ENCODE results near the gene TULP4. TPM values are rescaled to one million over a fixed set of nuclear protein-coding genes. Genes with fewer than 3 reads are reported as not detected.
"Not testable (repeated sequence)": the region's sequence is repeated elsewhere in the genome, so short reads cannot be mapped to it uniquely, and the experiment has no call there.

Gene TULP4
- total RNA-seq, 2 experiments from 2014 or later = 25.5 to 27.0 TPM

GRCh38 chr6:158448856-158449255 is 136.6 kb downstream of the TULP4 start:
- POLR2A ChIA-PET = no interaction called here
- CTCF ChIA-PET = no interaction called here

GRCh38 chr6:158452191-158452590 is 139.9 kb downstream of the TULP4 start:
- ChIA-PET CTCF (no interaction called here), POLR2A (no interaction called here)

- ChIA-PET POLR2A (no interaction called here), CTCF (no interaction called here)
These were observed 144.9 kb downstream of the TULP4 start for GRCh38 chr6:158457131-158457530.

GRCh38 chr6:158457616-158458278 is 145.5 kb downstream of the TULP4 start:
- CTCF ChIA-PET = no interaction called here

GRCh38 chr6:158459726-158460125 is 147.5 kb downstream of the TULP4 start:
- ChIA-PET CTCF (no interaction called here), POLR2A (no interaction called here)

More at GRCh38 chr6:158457616-158458278, 145.5 kb downstream of the TULP4 start:
- POLR2A ChIA-PET = no interaction called here

- ChIA-PET CTCF (no interaction called here), POLR2A (no interaction called here)
These were observed 148.4 kb downstream of the TULP4 start for GRCh38 chr6:158460602-158461169.

GRCh38 chr6:158461954-158462353 is 149.7 kb downstream of the TULP4 start:
- CTCF ChIA-PET = interaction anchor here (0.9 kb wide), 1 partner anchor 241 kb away, joined by 3 read pairs; no protein-coding TSS in a partner anchor
- POLR2A ChIA-PET = no interaction called here

- ChIA-PET CTCF (no interaction called here), POLR2A (no interaction called here)
These were observed 152.2 kb downstream of the TULP4 start for GRCh38 chr6:158464483-158464882.

GRCh38 chr6:158465257-158465656 is 153.0 kb downstream of the TULP4 start:
- CTCF ChIA-PET = no interaction called here
- POLR2A ChIA-PET = no interaction called here

GRCh38 chr6:158465747-158466146 is 153.5 kb downstream of the TULP4 start:
- CTCF ChIA-PET = no interaction called here
- POLR2A ChIA-PET = no interaction called here

- POLR2A ChIA-PET = no interaction called here
- CTCF ChIA-PET = no interaction called here
These were observed 155.7 kb downstream of the TULP4 start for GRCh38 chr6:158467923-158468322.

- POLR2A ChIA-PET = no interaction called here
- CTCF ChIA-PET = no interaction called here
These were observed 156.4 kb downstream of the TULP4 start for GRCh38 chr6:158468666-158469065.

GRCh38 chr6:158470023-158470422 is 157.8 kb downstream of the TULP4 start:
- POLR2A ChIA-PET = not testable (repeated sequence)
- CTCF ChIA-PET = interaction anchor here (0.6 kb wide), 1 partner anchor 734 kb away, joined by 3 read pairs; no protein-coding TSS in a partner anchor

- POLR2A ChIA-PET = no interaction called here
These were observed 159.1 kb downstream of the TULP4 start for GRCh38 chr6:158471339-158471738.

GRCh38 chr6:158472447-158472846 is 160.2 kb downstream of the TULP4 start:
- ChIA-PET POLR2A (no interaction called here), CTCF (no interaction called here)

More at GRCh38 chr6:158471339-158471738, 159.1 kb downstream of the TULP4 start:
- CTCF ChIA-PET = no interaction called here

GRCh38 chr6:158474961-158475343 is 162.7 kb downstream of the TULP4 start:
- ChIA-PET CTCF (no interaction called here), POLR2A (no interaction called here)

GRCh38 chr6:158475344-158476302 is 163.4 kb downstream of the TULP4 start:
- CTCF ChIA-PET = no interaction called here
- POLR2A ChIA-PET = no interaction called here

GRCh38 chr6:158476389-158476788 is 164.1 kb downstream of the TULP4 start:
- CTCF ChIA-PET = no interaction called here
- POLR2A ChIA-PET = no interaction called here

- POLR2A ChIA-PET, CTCF ChIA-PET: not testable (repeated sequence)
These were observed 165.5 kb downstream of the TULP4 start for GRCh38 chr6:158477722-158478121.

GRCh38 chr6:158480989-158481388 is 168.7 kb downstream of the TULP4 start:
- POLR2A ChIA-PET = no interaction called here
- CTCF ChIA-PET = no interaction called here
